ENCODE results near the gene CIDEC. TPM values are rescaled to one million over a fixed set of nuclear protein-coding genes. Genes with fewer than 3 reads are reported as not detected.
A peak's percentile ranks its signal among the peaks of the same experiment; 100 is the strongest.
"Not testable (repeated sequence)": the region's sequence is repeated elsewhere in the genome, so short reads cannot be mapped to it uniquely, and the experiment has no call there.

CIDEC gene
- polyA plus RNA-seq, 10 donors, result 0.21 to 1.1 (median 0.41) TPM; not detected in 2

GRCh38 chr3:9902372-9903237 lies 22.6 kb upstream of the CIDEC start, which contains the start of gene IL17RE:
IL17RE (plus strand) TSS chr3:9902848; CDS start chr3:9902933, 85 bp downstream.
- no peak for DNase-seq

DNA sequence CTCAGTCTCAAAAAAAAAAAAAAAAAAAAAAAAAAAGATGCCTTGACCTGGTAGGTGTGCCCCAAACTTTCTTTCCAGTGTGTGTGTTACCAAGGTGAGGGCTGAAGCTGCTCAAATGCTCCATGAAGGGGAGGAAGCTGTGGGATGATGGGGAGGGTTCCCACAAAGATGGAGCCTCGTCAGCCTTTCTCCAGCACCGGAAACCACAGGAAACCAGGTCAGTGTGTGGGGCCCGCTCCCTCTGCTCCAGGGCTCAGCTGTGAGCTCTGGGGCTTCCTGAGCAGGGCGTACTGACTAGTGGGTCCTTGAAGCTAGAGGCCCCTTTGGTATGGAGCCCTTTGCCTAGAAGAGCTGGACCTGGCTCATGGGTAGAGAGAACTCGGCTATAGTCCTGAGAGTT lies 21.9 kb upstream of the CIDEC start:
- no peak for DNase-seq

- DNase-seq, result not testable (repeated sequence)
Measured at GRCh38 chr3:9900965-9901415, 20.9 kb upstream of the CIDEC start.

- no peak for DNase-seq
Measured at GRCh38 chr3:9899289-9899791, 19.3 kb upstream of the CIDEC start.

DNA sequence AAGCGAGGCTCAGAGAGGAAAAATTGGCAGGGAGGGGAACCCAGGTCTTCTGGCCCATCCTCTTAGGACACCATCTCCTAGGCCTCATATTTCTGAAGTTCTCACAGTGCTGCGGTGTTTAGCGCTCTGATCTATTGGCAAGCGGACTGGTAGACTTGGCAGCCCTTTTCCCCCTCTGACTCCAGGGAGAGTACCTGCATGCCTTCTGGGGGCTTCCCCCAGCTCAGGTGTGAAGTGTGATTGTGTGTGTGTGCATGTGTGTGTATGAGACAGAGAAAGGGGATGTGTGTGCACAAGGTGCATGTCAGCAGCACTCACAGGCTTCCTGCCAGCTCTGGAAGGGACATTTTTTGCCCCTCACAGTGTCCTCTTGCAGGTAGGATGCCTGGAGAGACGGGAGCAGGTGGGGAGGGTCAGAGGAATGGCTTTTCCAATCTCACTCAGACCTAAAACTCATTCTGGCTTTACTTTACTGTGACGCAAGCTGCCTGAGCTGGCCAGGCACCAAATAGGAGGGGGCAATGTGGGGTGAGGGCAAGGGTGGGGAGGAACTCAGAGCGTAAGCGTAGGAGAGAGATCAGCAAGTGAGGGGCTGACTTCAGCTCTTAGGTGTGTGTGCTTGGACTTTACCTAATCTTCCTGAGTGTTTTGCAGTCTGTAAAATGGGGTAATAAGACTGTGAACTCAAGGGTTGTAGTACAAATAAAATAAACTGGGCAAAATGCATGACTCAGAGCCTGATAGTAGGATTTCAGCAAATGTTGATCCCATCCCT lies 18.6 kb upstream of the CIDEC start:
- DNase-seq, result no peak

GRCh38 chr3:9897408-9898372 lies 17.6 kb upstream of the CIDEC start:
- DNase-seq, result no peak

- DNase-seq, result not testable (repeated sequence)
Measured at GRCh38 chr3:9896755-9897407, 16.8 kb upstream of the CIDEC start.

- DNase-seq, result not testable (repeated sequence)
Measured at GRCh38 chr3:9895715-9896114, 15.7 kb upstream of the CIDEC start.

- no peak for DNase-seq
Measured at GRCh38 chr3:9893739-9894138, 13.7 kb upstream of the CIDEC start.

GRCh38 chr3:9891072-9891622 lies 11.1 kb upstream of the CIDEC start:
- DNase-seq, result no peak

DNA sequence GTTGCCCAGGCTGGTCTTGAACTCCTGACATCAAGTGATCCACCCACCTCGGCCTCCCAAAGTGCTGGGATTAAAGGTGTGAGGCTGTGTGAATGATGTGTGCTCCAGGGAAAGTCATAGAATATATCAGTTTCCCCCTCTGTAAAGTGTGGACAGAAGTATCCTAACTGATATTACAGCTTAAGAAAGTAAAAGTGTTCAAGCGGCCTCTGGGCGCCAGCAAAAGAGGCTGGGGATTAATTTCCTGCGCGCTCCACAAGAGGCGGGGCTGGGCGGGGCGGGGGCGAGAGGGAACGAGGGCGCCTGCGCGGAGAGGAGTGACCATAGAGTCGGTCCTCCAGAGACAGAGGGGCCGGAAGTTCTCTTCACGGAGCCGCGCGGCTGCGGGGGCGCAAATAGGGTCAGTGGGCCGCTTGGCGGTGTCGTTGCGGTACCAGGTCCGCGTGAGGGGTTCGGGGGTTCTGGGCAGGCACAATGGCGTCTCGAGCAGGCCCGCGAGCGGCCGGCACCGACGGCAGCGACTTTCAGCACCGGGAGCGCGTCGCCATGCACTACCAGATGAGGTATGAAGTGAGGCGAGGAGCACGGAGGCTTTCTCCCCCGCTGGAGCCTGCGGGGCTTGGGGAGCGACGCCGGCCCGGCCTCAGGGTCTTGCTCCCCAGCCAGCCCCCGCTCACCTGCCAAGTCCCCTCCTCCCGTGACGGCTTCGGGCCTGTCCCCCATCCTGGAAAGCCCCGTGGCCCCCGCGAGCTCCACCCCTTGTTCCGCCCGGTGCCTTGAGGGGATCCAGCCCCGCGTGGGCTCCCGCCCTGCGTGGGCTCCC lies 10.4 kb upstream of the CIDEC start, which contains the start of gene JAGN1:
Gene JAGN1, plus strand, starts transcription at position 362 of the 823 bp plus-strand sequence. Its CDS starts 113 bp downstream, at position 475.
- peak; percentile 88 to 96 (median 92) for DNase-seq

- no peak for DNase-seq
Measured at GRCh38 chr3:9889405-9889804, 9.4 kb upstream of the CIDEC start.

DNA sequence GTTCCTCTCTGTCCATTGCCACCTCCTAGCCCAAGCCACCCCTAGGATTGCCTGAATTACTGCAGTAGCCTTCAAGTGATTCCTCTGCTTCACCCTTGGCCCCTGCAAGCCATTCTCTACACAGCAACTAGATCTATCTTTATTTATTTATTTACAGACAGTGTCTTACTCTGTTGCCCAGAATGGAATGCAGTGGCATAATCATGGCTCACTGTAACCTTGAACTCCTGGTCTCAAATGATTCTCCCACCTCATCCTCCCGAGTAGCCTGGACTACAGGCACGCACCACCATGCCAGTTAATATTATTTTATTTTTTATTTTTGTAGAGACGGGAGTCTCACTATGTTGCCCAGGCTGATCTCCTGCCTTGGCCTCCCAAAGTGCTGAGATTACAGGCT lies 8.5 kb upstream of the CIDEC start:
- DNase-seq, result no peak

- no peak for DNase-seq
Measured at GRCh38 chr3:9887480-9887879, 7.4 kb upstream of the CIDEC start.

DNA sequence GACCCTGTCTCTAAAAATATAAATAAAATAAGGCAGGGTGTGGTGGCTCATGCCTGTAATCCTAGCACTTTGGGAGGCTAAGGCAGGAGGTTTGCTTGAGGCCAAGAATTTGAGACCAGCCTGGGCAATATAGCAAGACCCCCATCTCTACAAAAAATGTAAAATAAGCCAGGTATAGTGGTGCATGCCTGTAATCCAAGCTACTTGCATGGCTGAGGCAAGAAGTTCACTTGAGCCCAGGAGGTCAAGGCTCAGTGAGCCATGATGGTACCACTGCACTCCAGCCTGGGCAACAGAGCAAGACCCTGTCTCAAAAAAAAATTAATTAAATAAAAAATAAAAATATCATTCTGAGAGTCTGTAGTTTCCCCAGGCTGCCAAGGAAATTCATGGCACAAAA lies 6.3 kb upstream of the CIDEC start:
- no peak for DNase-seq

GRCh38 chr3:9884555-9885165 lies 4.6 kb upstream of the CIDEC start:
- peak in 1 of 3 donors; percentile 58 for DNase-seq

- DNase-seq, result no peak
Measured at GRCh38 chr3:9883706-9884554, 3.9 kb upstream of the CIDEC start.

DNA sequence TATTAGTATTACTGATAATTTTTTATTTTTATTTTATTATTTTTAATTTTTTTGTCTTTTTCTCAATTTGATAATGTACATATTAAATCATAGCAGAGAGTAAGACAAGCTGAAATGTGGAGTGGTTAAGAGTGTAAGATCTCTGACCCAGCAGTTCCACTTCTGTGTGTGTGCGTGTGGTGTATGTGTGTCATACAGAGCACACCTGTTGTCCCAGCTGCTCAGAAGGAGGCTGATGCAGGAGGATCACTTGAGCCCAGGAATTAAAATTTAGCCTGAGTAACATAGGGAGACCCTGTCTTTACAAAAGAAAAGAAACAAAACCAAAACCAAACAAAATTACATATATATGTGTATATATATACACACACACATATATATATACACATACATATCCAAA lies 1.4 kb upstream of the CIDEC start:
- DNase-seq, result peak in 1 of 3 donors; percentile 41
